HEK293 (cell line): ENCODE data around the gene DUSP2.

Experiments
- AEBP2 ChIP-seq: fragments of 450-650 bp; formaldehyde crosslinking; IDR thresholded peaks from 2 replicates; pipeline ENCODE4 v1.5.1; 2016; ENCODE audit warnings: missing biosample characterization, missing genetic modification characterization, borderline replicate concordance
- GFI1B ChIP-seq: fragments of 450-650 bp; formaldehyde crosslinking; IDR thresholded peaks from 2 replicates; pipeline ENCODE4 v1.5.1; 2016; ENCODE audit warnings: missing biosample characterization, missing genetic modification characterization
- GLIS2 ChIP-seq: fragments of 450-650 bp; formaldehyde crosslinking; IDR thresholded peaks from 2 replicates; pipeline ENCODE4 v1.5.1; 2016; ENCODE audit warnings: missing biosample characterization, missing genetic modification characterization
- HOXD13 ChIP-seq: sonication (generic); formaldehyde crosslinking; IDR thresholded peaks from 2 replicates; pipeline ENCODE4 v1.8.0; 2022; ENCODE audit warnings: missing genetic modification reagents, borderline replicate concordance
- KLF17 ChIP-seq: fragments of 450-650 bp; formaldehyde crosslinking; IDR thresholded peaks from 2 replicates; pipeline ENCODE4 v1.5.1; 2016; ENCODE audit warnings: missing biosample characterization, missing genetic modification characterization
- KLF7 ChIP-seq: fragments of 450-650 bp; formaldehyde crosslinking; IDR thresholded peaks from 2 replicates; pipeline ENCODE4 v1.5.1; 2016; ENCODE audit warnings: missing biosample characterization, missing genetic modification characterization, borderline replicate concordance
- PRDM1 ChIP-seq: fragments of 450-650 bp; formaldehyde crosslinking; IDR thresholded peaks from 2 replicates; pipeline ENCODE4; 2016; ENCODE audit warnings: missing biosample characterization, missing genetic modification characterization
- PRDM2 ChIP-seq: fragments of 450-650 bp; formaldehyde crosslinking; IDR thresholded peaks from 2 replicates; pipeline ENCODE4 v1.5.1; 2016; ENCODE audit warnings: missing biosample characterization, missing genetic modification characterization, borderline replicate concordance
- SALL2 ChIP-seq: fragments of 450-650 bp; formaldehyde crosslinking; IDR thresholded peaks from 2 replicates; pipeline ENCODE4 v1.5.0; 2017; ENCODE audit warnings: missing biosample characterization, mild to moderate bottlenecking, missing genetic modification characterization, borderline replicate concordance
- SCRT1 ChIP-seq: fragments of 450-650 bp; formaldehyde crosslinking; IDR thresholded peaks from 2 replicates; pipeline ENCODE4 v1.5.1; 2016; ENCODE audit warnings: missing biosample characterization, missing genetic modification characterization, borderline replicate concordance
- SETDB1 ChIP-seq: IDR thresholded peaks from one replicate; pipeline ENCODE4 v1.6.1; 2017; ENCODE audit warnings: mild to moderate bottlenecking, low read length, moderate library complexity, mixed read lengths; ENCODE audit not compliant: insufficient read length
- YY2 ChIP-seq: fragments of 450-650 bp; formaldehyde crosslinking; IDR thresholded peaks from 2 replicates; pipeline ENCODE4 v1.5.1; 2016; ENCODE audit warnings: missing biosample characterization, missing genetic modification characterization
- ZBTB20 ChIP-seq: fragments of 450-650 bp; formaldehyde crosslinking; IDR thresholded peaks from 2 replicates; pipeline ENCODE4 v1.5.1; 2016; ENCODE audit warnings: missing biosample characterization, missing genetic modification characterization
- ZBTB8A ChIP-seq: fragments of 450-650 bp; formaldehyde crosslinking; IDR thresholded peaks from 2 replicates; pipeline ENCODE4 v1.5.1; 2016; ENCODE audit warnings: missing biosample characterization, missing genetic modification characterization
- ZFP3 ChIP-seq: fragments of 450-650 bp; formaldehyde crosslinking; IDR thresholded peaks from 2 replicates; pipeline ENCODE4 v1.5.1; 2016; ENCODE audit warnings: low read depth, missing biosample characterization, missing genetic modification characterization
- ZNF138 ChIP-seq: fragments of 450-650 bp; formaldehyde crosslinking; IDR thresholded peaks from 2 replicates; pipeline ENCODE4 v1.5.1; 2016; ENCODE audit warnings: missing biosample characterization, missing genetic modification characterization, borderline replicate concordance
- ZNF214 ChIP-seq: fragments of 450-650 bp; formaldehyde crosslinking; IDR thresholded peaks from 2 replicates; pipeline ENCODE4 v1.5.1; 2017; ENCODE audit warnings: missing biosample characterization, mild to moderate bottlenecking, missing genetic modification characterization, borderline replicate concordance
- ZNF239 ChIP-seq: fragments of 450-650 bp; formaldehyde crosslinking; IDR thresholded peaks from 2 replicates; pipeline ENCODE4 v1.5.1; 2016; ENCODE audit warnings: missing biosample characterization, missing genetic modification characterization
- ZNF341 ChIP-seq: fragments of 450-650 bp; formaldehyde crosslinking; IDR thresholded peaks from 2 replicates; pipeline ENCODE4; 2016; ENCODE audit warnings: low read depth, missing biosample characterization, missing genetic modification characterization
- ZNF366 ChIP-seq: fragments of 450-650 bp; formaldehyde crosslinking; conservative IDR thresholded peaks from 2 replicates; pipeline ENCODE4 v1.5.1; 2016; ENCODE audit warnings: missing biosample characterization, missing genetic modification characterization
- ZNF416 ChIP-seq: fragments of 450-650 bp; formaldehyde crosslinking; IDR thresholded peaks from 2 replicates; pipeline ENCODE4 v1.5.1; 2016; ENCODE audit warnings: missing biosample characterization, missing genetic modification characterization
- ZNF473 ChIP-seq: fragments of 450-650 bp; formaldehyde crosslinking; IDR thresholded peaks from 2 replicates; pipeline ENCODE4 v1.5.1; 2017; ENCODE audit warnings: missing biosample characterization, missing genetic modification characterization
- ZNF580 ChIP-seq: fragments of 450-650 bp; formaldehyde crosslinking; IDR thresholded peaks from 2 replicates; pipeline ENCODE4 v1.5.1; 2016; ENCODE audit warnings: missing biosample characterization, missing genetic modification characterization
- ZNF645 ChIP-seq: fragments of 450-650 bp; formaldehyde crosslinking; IDR thresholded peaks from 2 replicates; pipeline ENCODE4; 2016; ENCODE audit warnings: missing biosample characterization, missing genetic modification characterization
- ZNF768 ChIP-seq: fragments of 450-650 bp; formaldehyde crosslinking; IDR thresholded peaks from 2 replicates; pipeline ENCODE4 v1.5.1; 2018; ENCODE audit warnings: missing biosample characterization, mild to moderate bottlenecking, missing genetic modification characterization
- ZNF843 ChIP-seq: fragments of 450-650 bp; formaldehyde crosslinking; IDR thresholded peaks from 2 replicates; pipeline ENCODE4 v1.5.1; 2016; ENCODE audit warnings: missing biosample characterization, missing genetic modification characterization
- ZSCAN16 ChIP-seq: fragments of 450-650 bp; formaldehyde crosslinking; IDR thresholded peaks from 2 replicates; pipeline ENCODE4 v1.5.1; 2016; ENCODE audit warnings: missing biosample characterization, missing genetic modification characterization

The DUSP2 gene

GRCh38 chr2:96099861-96100798 is 45.1 kb downstream of the DUSP2 start (continued):
- TF ChIP-seq ZBTB20 (no peak), ZNF580 (no peak), HOXD13 (CRISPR knock-in tag) (no peak), ZNF138 (tag by site-specific recombination) (no peak), KLF17 (tag by site-specific recombination) (no peak), SCRT1 (tag by site-specific recombination) (no peak), SETDB1 (no peak), YY2 (tag by site-specific recombination) (no peak), ZNF843 (tag by site-specific recombination) (no peak), SALL2 (tag by site-specific recombination) (no peak), ZNF473 (tag by site-specific recombination) (no peak), GFI1B (tag by site-specific recombination) (no peak), ZNF416 (tag by site-specific recombination) (no peak), ZNF645 (tag by site-specific recombination) (no peak), ZNF341 (tag by site-specific recombination) (peak; percentile 50; the same call in 1 of the 2 replicates), ZNF214 (tag by site-specific recombination) (no peak), ZFP3 (tag by site-specific recombination) (no peak), ZNF366 (tag by site-specific recombination) (peak; percentile 40; the same call in 1 of the 2 replicates), PRDM1 (tag by site-specific recombination) (peak; percentile 72), PRDM2 (tag by site-specific recombination) (no peak), GLIS2 (tag by site-specific recombination) (peak; percentile 40; the same call in 1 of the 2 replicates), ZSCAN16 (tag by site-specific recombination) (no peak), ZBTB8A (tag by site-specific recombination) (peak; percentile 38), ZNF768 (0 out of 2 replicates have a peak, but pooled peaks have one; percentile 18), ZNF239 (tag by site-specific recombination) (no peak), AEBP2 (tag by site-specific recombination) (no peak), KLF7 (tag by site-specific recombination) (no peak)
